Type B pancreatic cell (in vitro differentiated cells): ENCODE results near the gene TAP2. TPM values are rescaled to one million over a fixed set of nuclear protein-coding genes. Genes with fewer than 3 reads are reported as not detected.

Source experiments
- DNase-seq: peaks from one replicate; pipeline ENCODE4 v3.0.0; 2021; ENCODE audit warnings: mixed read lengths; ENCODE audit not compliant: unreplicated experiment; ENCODE audit errors: extremely low spot score
- H3K27ac Mint-ChIP-seq: 2 replicates; pipeline ENCODE4 v1.8.0; 2021; ENCODE audit warnings: mild to moderate bottlenecking, mixed read lengths
- H3K27me3 Mint-ChIP-seq: 2 replicates; pipeline ENCODE4 v1.8.0; 2021; ENCODE audit warnings: mixed read lengths
- H3K36me3 Mint-ChIP-seq: 2 replicates; pipeline ENCODE4 v1.8.0; 2021; ENCODE audit warnings: mixed read lengths
- H3K4me1 Mint-ChIP-seq: one replicate; pipeline ENCODE4 v1.8.0; 2021; ENCODE audit warnings: mixed read lengths; ENCODE audit not compliant: unreplicated experiment
- H3K4me3 Mint-ChIP-seq: 2 replicates; pipeline ENCODE4 v1.8.0; 2021; ENCODE audit warnings: mild to moderate bottlenecking, mixed read lengths
- H3K9me3 Mint-ChIP-seq: 2 replicates; pipeline ENCODE4 v1.8.0; 2021; ENCODE audit warnings: mixed read lengths
- CTCF ChIP-seq: fragments of 200-600 bp; sonication (generic); conservative IDR thresholded peaks from 2 replicates; pipeline ENCODE4 v1.5.0; 2021; ENCODE audit warnings: antibody characterized with exemption, mild to moderate bottlenecking
- total RNA-seq: library from RNA; stranded (reverse); gene quantifications from 2 replicates; pipeline ENCODE4 v1.2.1, GENCODE V29; 2021; ENCODE audit warnings: low replicate concordance

The TAP2 gene
- total RNA-seq, 1 donor from 2014 or later: 22.0 TPM

GRCh38 chr6:32858194-32858593, 19.7 kb upstream of the TAP2 start:
- TF ChIP-seq CTCF: no peak
- no peaks in the 10 kb centered on the region for H3K4me1 Mint-ChIP-seq
- H3K27ac Mint-ChIP-seq: no peak overlapping the region
- H3K9me3 Mint-ChIP-seq: no peaks in the 10 kb centered on the region
- no peak for DNase-seq
- no peak overlapping the region for H3K4me3 Mint-ChIP-seq
- peaks cover 76% of the 10 kb centered on the region for H3K27me3 Mint-ChIP-seq
- H3K36me3 Mint-ChIP-seq: no peaks in the 10 kb centered on the region

GRCh38 chr6:32857156-32857891, 18.8 kb upstream of the TAP2 start:
- no peak for TF ChIP-seq CTCF
- Mint-ChIP-seq H3K4me1 (no peaks in the 10 kb centered on the region), H3K27me3 (peaks cover 80% of the 10 kb centered on the region), H3K36me3 (no peaks in the 10 kb centered on the region), H3K9me3 (no peaks in the 10 kb centered on the region), H3K27ac (no peak overlapping the region), H3K4me3 (no peak overlapping the region)
- DNase-seq: no peak

- H3K4me1 Mint-ChIP-seq: no peaks in the 10 kb centered on the region
- no peaks in the 10 kb centered on the region for H3K36me3 Mint-ChIP-seq
- H3K4me3 Mint-ChIP-seq: peak overlapping the region; percentile 98
- no peaks in the 10 kb centered on the region for H3K9me3 Mint-ChIP-seq
- peaks cover 90% of the 10 kb centered on the region for H3K27me3 Mint-ChIP-seq
- no peak for TF ChIP-seq CTCF
- DNase-seq: no peak
- H3K27ac Mint-ChIP-seq: peak overlapping the region; percentile 24
Observed at GRCh38 chr6:32855467-32856174, 17.1 kb upstream of the TAP2 start.

- Mint-ChIP-seq H3K27me3 (peaks cover 94% of the 10 kb centered on the region), H3K36me3 (no peaks in the 10 kb centered on the region), H3K4me3 (peak overlapping the region; percentile 98), H3K27ac (peak overlapping the region; percentile 99), H3K9me3 (no peaks in the 10 kb centered on the region), H3K4me1 (no peaks in the 10 kb centered on the region)
- no peak for DNase-seq
- TF ChIP-seq CTCF: no peak
Observed at GRCh38 chr6:32854376-32855178, 16.0 kb upstream of the TAP2 start.

GRCh38 chr6:32853541-32854375, 15.2 kb upstream of the TAP2 start, which contains the start of the genes PSMB9 and TAP1:
TSS of gene PSMB9 (plus strand) at chr6:32854192. CDS start at chr6:32854230, 38 bp downstream.
TSS of gene TAP1 (minus strand) at chr6:32853704. CDS start at chr6:32853636, 68 bp downstream.
- no peaks in the 10 kb centered on the region for H3K9me3 Mint-ChIP-seq
- peaks cover 91% of the 10 kb centered on the region for H3K27me3 Mint-ChIP-seq
- peak within 1 kb of the TSS; percentile 99 for H3K27ac Mint-ChIP-seq
- peak; percentile 87 for DNase-seq
- peaks cover 4% of the 10 kb centered on the region for H3K36me3 Mint-ChIP-seq
- peak; percentile 69 for TF ChIP-seq CTCF
- no peaks in the 10 kb centered on the region for H3K4me1 Mint-ChIP-seq
- peak within 1 kb of the TSS; percentile 98 for H3K4me3 Mint-ChIP-seq
